A549 (cell line): ENCODE data around the gene GRIA2. TPM values are rescaled to one million over a fixed set of nuclear protein-coding genes. Genes with fewer than 3 reads are reported as not detected.

Experiments
- ATAC-seq, 2 experiments: fragments of 200-7000 bp in 1 of 2; fragments of >200 bp in 1 of 2; cut with Nextera tagmentation in 1 of 2; cut with Tn5 transposase in 1 of 2; 3 replicates each; pipeline versions ENCODE4 v1.8.0 to v1.9.1; 2018 to 2020; ENCODE audit warnings: mild to moderate bottlenecking in 1 of 2, moderate library complexity in 1 of 2
- CTCF ChIA-PET: fragments of 300-600 bp; sonication (Branson Sonifier 250); formaldehyde crosslinking; extraction: SDS; loops from one replicate; lab custom pipeline; 2021; ENCODE audit warnings: antibody characterized with exemption, inconsistent platforms; lab: Yijun Ruan, JAX
- POLR2A ChIA-PET: fragments of 350-600 bp; formaldehyde crosslinking; extraction: SDS; loops from one replicate; lab custom pipeline; 2021; ENCODE audit warnings: antibody characterized with exemption, inconsistent platforms; lab: Yijun Ruan, JAX
- DNase-seq, 2 experiments: peaks; one replicate each; pipeline versions ENCODE4 v3.0.0 to v3.0.0-alpha.2; 2011 to 2016; ENCODE audit warnings: low read depth in 1 of 2, low spot score in 1 of 2
- FAIRE-seq: peaks from 2 replicates; lab custom pipeline; 2011; peaks lifted over from hg19 to GRCh38; lab: Jason Lieb, UNC
- H3K27ac ChIP-seq, 2 experiments: fragments of >200 bp; sonication (Bioruptor Twin); formaldehyde crosslinking; 3 replicates each; pipeline ENCODE4 v1.5.1; 2016 to 2017
- H3K4me1 ChIP-seq: fragments of >200 bp; sonication (Bioruptor Twin); formaldehyde crosslinking; 3 replicates; pipeline ENCODE4 v1.6.1; 2016
- H3K4me2 ChIP-seq: fragments of >200 bp; sonication (Bioruptor Twin); formaldehyde crosslinking; 3 replicates; pipeline ENCODE4 v1.6.1; 2016
- H3K4me3 ChIP-seq: fragments of >200 bp; sonication (Bioruptor Twin); formaldehyde crosslinking; 3 replicates; pipeline ENCODE4 v1.5.1; 2016
- H3K9me3 ChIP-seq: fragments of >200 bp; sonication (Bioruptor Twin); formaldehyde crosslinking; 3 replicates; pipeline ENCODE4 v1.6.1; 2016
- CBX2 ChIP-seq: fragments of 200-600 bp; sonication (generic); IDR thresholded peaks from 2 replicates; pipeline ENCODE4 v1.6.1; 2016; ENCODE audit warnings: low read depth, mild to moderate bottlenecking, borderline replicate concordance
- CBX8 ChIP-seq: fragments of 200-600 bp; sonication (generic); IDR thresholded peaks from 2 replicates; pipeline ENCODE4 v1.6.1; 2016
- CHD2 ChIP-seq: fragments of 150-350 bp; IDR thresholded peaks from 2 replicates; pipeline ENCODE4 v1.6.1; 2014; ENCODE audit warnings: low read length; ENCODE audit not compliant: partially characterized antibody
- E2F6 ChIP-seq: IDR thresholded peaks from 2 replicates; pipeline ENCODE4 v1.6.1; 2012; ENCODE audit warnings: low read depth, borderline replicate concordance
- EHF ChIP-seq: fragments of 250-450 bp; sonication (Bioruptor Pico); IDR thresholded peaks from 2 replicates; pipeline ENCODE4 v1.5.0; 2020; ENCODE audit warnings: mild to moderate bottlenecking
- EHMT2 ChIP-seq: fragments of 200-600 bp; sonication (generic); IDR thresholded peaks from 2 replicates; pipeline ENCODE4 v1.6.1; 2016; ENCODE audit warnings: antibody characterized with exemption, low read depth, mild to moderate bottlenecking, moderate library complexity
- ELK1 ChIP-seq: fragments of 150-350 bp; IDR thresholded peaks from 2 replicates; pipeline ENCODE4 v1.6.1; 2014; ENCODE audit warnings: low read depth, mild to moderate bottlenecking, low read length
- FOXS1 ChIP-seq: fragments of 250-450 bp; sonication (Bioruptor Pico); IDR thresholded peaks from 2 replicates; pipeline ENCODE4 v1.5.0; 2020; ENCODE audit warnings: mild to moderate bottlenecking, moderate library complexity
- HES2 ChIP-seq: fragments of >200 bp; sonication (Bioruptor Twin); formaldehyde crosslinking; IDR thresholded peaks from 2 replicates; pipeline ENCODE4 v1.6.1; 2016
- HEYL ChIP-seq: fragments of 250-450 bp; sonication (Bioruptor Pico); IDR thresholded peaks from 2 replicates; pipeline ENCODE4 v1.8.0; 2021; ENCODE audit warnings: mild to moderate bottlenecking, moderate library complexity
- HMGXB4 ChIP-seq: fragments of 250-450 bp; sonication (Bioruptor Pico); IDR thresholded peaks from 2 replicates; pipeline ENCODE4 v1.5.0; 2021; ENCODE audit warnings: mild to moderate bottlenecking, moderate library complexity, borderline replicate concordance
- HOXA7 ChIP-seq: fragments of 250-450 bp; sonication (Bioruptor Pico); IDR thresholded peaks from 2 replicates; pipeline ENCODE4 v1.5.0; 2020; ENCODE audit warnings: mild to moderate bottlenecking, moderate library complexity
- KDM5A ChIP-seq: fragments of 200-600 bp; sonication (generic); IDR thresholded peaks from 2 replicates; pipeline ENCODE4 v1.6.1; 2016; ENCODE audit warnings: antibody characterized with exemption, mild to moderate bottlenecking
- MAX ChIP-seq: IDR thresholded peaks from 2 replicates; pipeline ENCODE4 v1.6.1; 2012
- MYC ChIP-seq: IDR thresholded peaks from 2 replicates; pipeline ENCODE4 v1.6.1; 2012; ENCODE audit warnings: mild to moderate bottlenecking, inconsistent platforms, low read length, improper control_type of control experiment, borderline replicate concordance
- NFE2L2 ChIP-seq: fragments of 150-350 bp; conservative IDR thresholded peaks from 2 replicates; pipeline ENCODE4 v1.6.1; 2014; ENCODE audit warnings: low read length
- NPAS2 ChIP-seq: fragments of 250-450 bp; sonication (Bioruptor Pico); IDR thresholded peaks from 2 replicates; pipeline ENCODE4 v1.8.0; 2022; ENCODE audit warnings: mild to moderate bottlenecking, moderate library complexity, borderline replicate concordance
- NR3C1 ChIP-seq: fragments of >200 bp; sonication (Bioruptor Twin); formaldehyde crosslinking; IDR thresholded peaks from 3 replicates; pipeline ENCODE4 v1.6.1; 2017
- PHF8 ChIP-seq: fragments of 200-600 bp; sonication (generic); IDR thresholded peaks from 2 replicates; pipeline ENCODE4 v1.6.1; 2016; ENCODE audit warnings: low read depth, mild to moderate bottlenecking, antibody characterized with exemption, moderate library complexity, borderline replicate concordance
- POLR2A ChIP-seq: IDR thresholded peaks from 2 replicates; pipeline ENCODE4 v1.6.1; 2012; ENCODE audit warnings: mild to moderate bottlenecking, low read length
- RARB ChIP-seq: fragments of 250-450 bp; sonication (Bioruptor Pico); IDR thresholded peaks from 2 replicates; pipeline ENCODE4 v1.8.0; 2021; ENCODE audit warnings: mild to moderate bottlenecking, moderate library complexity
- SMC3 ChIP-seq: fragments of >200 bp; sonication (Bioruptor Twin); formaldehyde crosslinking; IDR thresholded peaks from 3 replicates; pipeline ENCODE4 v1.6.1; 2018; ENCODE audit warnings: inconsistent platforms
- USF2 ChIP-seq: fragments of 450-650 bp; IDR thresholded peaks from 2 replicates; pipeline ENCODE4 v1.6.1; 2014; ENCODE audit warnings: antibody characterized with exemption
- ZFP36 ChIP-seq: fragments of 450-650 bp; IDR thresholded peaks from 2 replicates; pipeline ENCODE4 v1.6.1; 2014; ENCODE audit warnings: borderline replicate concordance; ENCODE audit not compliant: partially characterized antibody
- ZSCAN20 ChIP-seq: fragments of 250-450 bp; sonication (Bioruptor Pico); IDR thresholded peaks from 2 replicates; pipeline ENCODE4 v1.8.0; 2022; ENCODE audit warnings: mild to moderate bottlenecking, moderate library complexity
- WGBS: methylation state at CpG from one replicate; pipeline ENCODE4 v1.1.6; 2017; ENCODE audit errors: missing lambda C conversion rate; 5-methylcytosine and 5-hydroxymethylcytosine counted together
- polyA plus RNA-seq, 4 experiments: library from polyadenylated mRNA; depleted of rRNA in 3 of 4; stranded (reverse); fragments of >200 nt; fragmentation: RNase III in 1 of 4; extraction: RNeasy Plus Mini Kit Qiagen cat#74134 plus additional on column Dnase treatment in 1 of 4; gene quantifications; 2 replicates in 3 of 4; 3 replicates in 1 of 4; pipeline ENCODE4 v1.2.3, GENCODE V29; 2011 to 2017

The GRIA2 gene
- polyA plus RNA-seq, 2 of the 4 experiments (the other 2 are of a cell fraction): 0.08 TPM; not detected in 1

- ATAC-seq (no peak), DNase-seq (no peak), FAIRE-seq (no peak)
- TF ChIP-seq CBX2: no peak
- no peak for TF ChIP-seq CBX8
- TF ChIP-seq HES2: no peak
- no peak for TF ChIP-seq ZFP36
- no peak for TF ChIP-seq POLR2A
- no peak for TF ChIP-seq MAX
- no peak for TF ChIP-seq EHF
- TF ChIP-seq SMC3: no peak
- TF ChIP-seq ZSCAN20 (CRISPR knock-in tag): no peak
- TF ChIP-seq NFE2L2: no peak
- no peak for TF ChIP-seq EHMT2
- no peak for TF ChIP-seq ELK1
- no peak for TF ChIP-seq NR3C1
- TF ChIP-seq HEYL (CRISPR knock-in tag): no peak
- TF ChIP-seq MYC: no peak
- TF ChIP-seq CHD2: no peak
- WGBS: 72% methylated on average over 3 of the region's 3 CpGs
- Histone ChIP-seq H3K4me2 (no peak overlapping the region), H3K9me3 (no peaks in the 10 kb centered on the region), H3K27ac (no peak overlapping the region), H3K4me3 (no peak overlapping the region), H3K4me1 (no peaks in the 10 kb centered on the region)
- CTCF ChIA-PET: no interaction called here
- POLR2A ChIA-PET: no interaction called here
These were observed 70.5 kb downstream of the GRIA2 start for GRCh38 chr4:157291071-157291470.

GRCh38 chr4:157293673-157294072 lies 73.1 kb downstream of the GRIA2 start:
- Histone ChIP-seq H3K4me2 (no peak overlapping the region), H3K9me3 (no peaks in the 10 kb centered on the region), H3K4me1 (no peaks in the 10 kb centered on the region), H3K27ac (no peak overlapping the region), H3K4me3 (no peak overlapping the region)
- no peak for ATAC-seq
- POLR2A ChIA-PET: no interaction called here
- WGBS: 49% methylated on average over 4 of the region's 4 CpGs
- TF ChIP-seq USF2 (no peak), POLR2A (no peak), PHF8 (no peak), RARB (CRISPR knock-in tag) (no peak), MAX (no peak), HMGXB4 (CRISPR knock-in tag) (no peak), ELK1 (no peak), HOXA7 (no peak), E2F6 (no peak), FOXS1 (CRISPR knock-in tag) (no peak), KDM5A (no peak), NPAS2 (no peak), CHD2 (no peak), ZFP36 (no peak)
- CTCF ChIA-PET: no interaction called here
- no peak for DNase-seq
- FAIRE-seq: no peak
